ENCODE data around the gene LHB.

Gene LHB

DNA sequence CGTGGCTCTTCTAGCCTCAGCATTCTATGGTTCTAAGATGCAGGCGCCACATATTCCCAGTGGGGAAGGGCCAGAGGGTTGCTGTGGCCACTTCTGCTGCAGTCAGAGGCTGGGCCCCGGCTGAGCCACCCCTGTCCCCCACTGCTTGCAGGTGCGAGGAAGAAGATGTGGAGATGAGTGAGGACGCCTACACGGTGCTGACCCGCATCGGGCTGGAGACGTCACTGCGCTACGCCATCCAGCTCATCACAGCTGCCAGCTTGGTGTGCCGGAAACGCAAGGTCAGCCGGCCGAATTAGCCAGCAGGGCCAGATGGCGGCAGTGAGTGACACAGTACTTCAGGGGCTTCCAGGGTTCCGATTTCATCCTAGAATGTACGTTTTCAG lies 2.0 kb downstream of the LHB start:
- TF ChIP-seq, protein P1, sequence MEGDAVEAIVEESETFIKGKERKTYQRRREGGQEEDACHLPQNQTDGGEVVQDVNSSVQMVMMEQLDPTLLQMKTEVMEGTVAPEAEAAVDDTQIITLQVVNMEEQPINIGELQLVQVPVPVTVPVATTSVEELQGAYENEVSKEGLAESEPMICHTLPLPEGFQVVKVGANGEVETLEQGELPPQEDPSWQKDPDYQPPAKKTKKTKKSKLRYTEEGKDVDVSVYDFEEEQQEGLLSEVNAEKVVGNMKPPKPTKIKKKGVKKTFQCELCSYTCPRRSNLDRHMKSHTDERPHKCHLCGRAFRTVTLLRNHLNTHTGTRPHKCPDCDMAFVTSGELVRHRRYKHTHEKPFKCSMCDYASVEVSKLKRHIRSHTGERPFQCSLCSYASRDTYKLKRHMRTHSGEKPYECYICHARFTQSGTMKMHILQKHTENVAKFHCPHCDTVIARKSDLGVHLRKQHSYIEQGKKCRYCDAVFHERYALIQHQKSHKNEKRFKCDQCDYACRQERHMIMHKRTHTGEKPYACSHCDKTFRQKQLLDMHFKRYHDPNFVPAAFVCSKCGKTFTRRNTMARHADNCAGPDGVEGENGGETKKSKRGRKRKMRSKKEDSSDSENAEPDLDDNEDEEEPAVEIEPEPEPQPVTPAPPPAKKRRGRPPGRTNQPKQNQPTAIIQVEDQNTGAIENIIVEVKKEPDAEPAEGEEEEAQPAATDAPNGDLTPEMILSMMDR (IDR thresholded peaks at IDR 0.05; ENCODE audit: extremely low read depth, missing control alignments): no peak
- no peak for DNase-seq (ENCODE audit: low spot score)

DNA sequence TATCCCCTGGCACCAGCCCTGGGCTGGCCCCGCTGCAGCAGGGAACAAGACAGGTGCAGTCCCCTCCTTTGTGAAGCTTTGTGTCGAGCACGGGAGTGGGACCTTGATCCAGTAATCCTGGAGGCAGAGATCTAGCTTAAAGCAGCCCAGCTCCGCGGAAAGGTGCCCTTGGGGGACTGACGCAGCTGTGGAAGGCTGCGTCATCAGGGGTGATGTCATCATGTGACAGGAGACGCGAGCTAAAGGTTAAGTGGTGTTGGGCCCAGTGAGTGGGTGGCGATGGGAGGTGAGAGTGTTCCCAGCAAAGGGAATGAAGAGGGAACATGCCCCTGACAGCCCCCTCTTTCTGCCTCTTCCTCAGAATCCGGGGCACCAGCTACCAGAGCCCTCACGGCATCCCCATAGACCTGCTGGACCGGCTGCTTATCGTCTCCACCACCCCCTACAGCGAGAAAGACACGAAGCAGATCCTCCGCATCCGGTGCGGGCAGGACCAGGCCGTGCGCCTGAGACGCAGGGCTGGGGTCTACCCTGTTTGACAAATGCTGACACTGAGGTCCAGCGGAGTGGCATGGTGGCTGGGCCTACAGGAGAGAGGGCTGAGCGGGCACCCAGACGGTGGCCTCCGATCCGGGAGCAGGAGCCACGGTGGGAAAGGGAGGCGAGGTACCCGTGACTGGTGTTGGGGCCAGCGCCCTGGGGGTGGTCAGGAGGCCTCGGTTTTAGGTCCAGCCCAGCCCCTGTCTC lies 2.6 kb downstream of the LHB start:
- TF ChIP-seq, protein P1 (IDR thresholded peaks at IDR 0.05; ENCODE audit: extremely low read depth, missing control alignments): no peak
- DNase-seq (ENCODE audit: low spot score): no peak

DNA sequence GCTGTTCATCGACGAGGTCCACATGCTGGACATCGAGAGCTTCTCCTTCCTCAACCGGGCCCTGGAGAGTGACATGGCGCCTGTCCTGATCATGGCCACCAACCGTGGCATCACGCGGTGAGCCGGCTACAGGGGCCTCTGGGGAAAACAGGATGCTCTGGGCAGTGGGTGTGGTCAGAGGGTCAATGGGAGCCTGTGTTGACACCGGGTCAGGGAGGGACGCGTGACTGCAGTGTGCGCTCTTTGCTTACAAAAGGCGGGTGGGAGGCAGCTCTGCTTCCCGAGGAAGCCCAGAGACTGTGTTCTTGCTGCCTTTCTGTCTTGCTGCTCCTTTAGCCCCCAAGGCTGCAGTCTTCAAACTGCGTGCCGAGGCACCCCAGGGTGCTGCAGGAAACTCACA lies 5.7 kb downstream of the LHB start:
- DNase-seq (ENCODE audit: low spot score): no peak
- TF ChIP-seq, protein P1 (IDR thresholded peaks at IDR 0.05; ENCODE audit: extremely low read depth, missing control alignments): no peak

DNA sequence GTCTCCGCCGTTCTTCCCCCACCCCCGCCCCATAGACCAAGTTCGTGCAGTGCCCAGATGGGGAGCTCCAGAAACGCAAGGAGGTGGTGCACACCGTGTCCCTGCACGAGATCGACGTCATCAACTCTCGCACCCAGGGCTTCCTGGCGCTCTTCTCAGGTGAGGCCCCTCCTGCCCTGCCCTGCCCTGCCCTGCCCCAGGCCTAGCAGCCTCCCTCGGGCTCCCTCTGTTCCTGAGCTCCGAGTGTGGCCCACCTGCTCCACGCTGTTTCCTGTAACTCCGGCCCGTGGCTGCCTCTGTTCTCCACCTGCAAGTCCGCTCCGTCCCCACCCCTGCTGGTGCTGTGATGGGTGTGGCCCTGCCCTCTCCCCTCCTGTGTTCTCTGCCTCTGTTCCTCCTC lies 6.4 kb downstream of the LHB start:
- DNase-seq (ENCODE audit: low spot score): no peak
- TF ChIP-seq, protein P1 (IDR thresholded peaks at IDR 0.05; ENCODE audit: extremely low read depth, missing control alignments): no peak

DNA sequence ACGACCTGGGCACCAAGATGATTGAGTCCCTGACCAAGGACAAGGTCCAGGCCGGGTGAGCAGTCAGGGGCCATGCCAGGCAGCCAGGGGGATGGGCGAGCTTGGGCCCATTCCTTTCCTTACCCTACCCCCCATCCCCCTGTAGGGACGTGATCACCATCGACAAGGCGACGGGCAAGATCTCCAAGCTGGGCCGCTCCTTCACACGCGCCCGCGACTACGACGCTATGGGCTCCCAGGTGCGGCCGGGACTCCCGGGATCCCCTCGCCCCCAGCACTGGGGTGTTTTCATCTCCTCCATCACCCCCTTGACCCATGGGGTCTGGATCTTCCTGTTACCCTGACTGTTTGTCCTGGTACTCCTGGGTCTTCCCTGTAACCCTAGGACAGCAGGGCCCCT lies 7.1 kb downstream of the LHB start:
- no peak for DNase-seq (ENCODE audit: low spot score)
- TF ChIP-seq, protein P1 (IDR thresholded peaks at IDR 0.05; ENCODE audit: extremely low read depth, missing control alignments): no peak

DNA sequence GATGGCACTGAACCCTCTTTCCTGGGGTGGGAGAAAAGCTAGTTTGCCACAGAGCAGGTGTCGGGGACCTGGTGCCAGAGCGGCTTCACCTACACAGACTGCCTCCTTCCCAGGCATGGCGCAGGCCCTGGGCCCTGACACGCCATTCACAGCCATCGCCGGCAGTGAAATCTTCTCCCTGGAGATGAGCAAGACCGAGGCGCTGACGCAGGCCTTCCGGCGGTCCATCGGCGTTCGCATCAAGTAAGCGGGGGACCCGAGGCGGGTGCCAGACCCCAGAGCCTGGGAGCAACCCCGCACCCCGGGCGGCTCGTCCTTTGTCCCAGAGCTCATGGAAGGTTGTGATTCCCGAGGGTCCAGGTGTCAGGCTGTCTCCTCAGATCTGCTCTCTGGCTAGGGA lies 10.0 kb downstream of the LHB start:
- no peak for DNase-seq (ENCODE audit: low spot score)
- TF ChIP-seq, protein P1 (IDR thresholded peaks at IDR 0.05; ENCODE audit: extremely low read depth, missing control alignments): no peak

DNA sequence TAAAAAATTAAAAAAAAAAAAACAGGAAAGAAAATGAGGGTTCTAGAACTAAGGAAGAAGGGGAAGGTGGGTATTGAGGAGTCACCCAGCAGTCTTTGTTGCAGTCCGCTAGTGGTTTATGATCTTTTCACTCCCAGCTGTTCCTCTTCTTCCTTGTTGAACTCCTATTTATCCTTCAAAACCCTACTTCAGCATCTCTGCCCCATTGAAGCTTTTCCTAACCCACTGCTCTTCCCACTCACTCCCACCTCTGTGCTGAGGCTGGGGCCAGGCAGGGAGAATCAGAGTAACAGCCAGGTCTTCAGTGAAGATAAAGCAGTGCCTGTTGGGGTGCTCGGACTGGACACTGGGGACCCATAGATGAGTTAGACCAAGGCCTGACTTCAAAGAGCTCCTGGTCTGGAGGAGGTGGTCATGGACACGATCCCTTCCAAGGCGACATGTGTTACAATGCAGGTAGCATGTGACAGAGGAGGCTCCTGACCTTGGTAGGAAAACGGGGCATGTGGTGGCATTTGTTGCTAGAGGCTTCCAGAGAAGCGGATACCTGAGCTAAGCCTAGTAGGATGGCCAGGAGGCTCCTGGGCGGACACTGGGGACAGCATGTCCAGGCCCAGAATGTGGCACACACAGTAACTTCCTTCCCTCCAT lies 11.8 kb downstream of the LHB start:
- no peak for DNase-seq (ENCODE audit: low spot score)
- TF ChIP-seq, protein P1 (IDR thresholded peaks at IDR 0.05; ENCODE audit: extremely low read depth, missing control alignments): no peak
